ENCODE results near the gene G3BP1. TPM values are rescaled to one million over a fixed set of nuclear protein-coding genes. Genes with fewer than 3 reads are reported as not detected.

Gene G3BP1
- polyA plus RNA-seq (41.5 and 65.5 TPM in 2 replicates), polyA minus RNA-seq (94.7 and 115 TPM in 2 replicates)

- Histone ChIP-seq H3F3A (ENCODE audit: insufficient read depth, low read length, poor library complexity, severe bottlenecking) (no peaks in the 10 kb centered on the region), H3K36me3 (ENCODE audit: insufficient read depth, low read length) (no peaks in the 10 kb centered on the region), H3K9me3 (ENCODE audit: low read length) (no peaks in the 10 kb centered on the region), H3K79me2 (replicated peaks; ENCODE audit: insufficient read depth, low read length) (peaks cover 30% of the 10 kb centered on the region), H4K20me1 (ENCODE audit: insufficient read depth) (peaks cover 5% of the 10 kb centered on the region), H2AFZ (ENCODE audit: low read depth, low read length) (peak within 1 kb of the TSS; percentile 75), H3K9ac (ENCODE audit: low read length) (peak within 1 kb of the TSS; percentile 78), H3K9me2 (ENCODE audit: insufficient read depth, low read length) (no peaks in the 10 kb centered on the region), H3K27ac (ENCODE audit: low read length) (peak within 1 kb of the TSS; percentile 88), H3K4me3 (ENCODE audit: low read length) (peak within 1 kb of the TSS; percentile 73), H3K27me3 (ENCODE audit: insufficient read depth, low read depth, low read length) (no peaks in the 10 kb centered on the region), H3K4me2 (ENCODE audit: low read length) (peak within 1 kb of the TSS; percentile 85)
- TF ChIP-seq RAD21 (conservative IDR thresholded peaks at IDR 0.05) (peak; percentile 79), CTCF (IDR thresholded peaks at IDR 0.05; ENCODE audit: poor library complexity, severe bottlenecking) (peak; percentile 97), POLR2AphosphoS5 (IDR thresholded peaks at IDR 0.05) (peak; percentile 99), SMC3 (conservative IDR thresholded peaks at IDR 0.05; ENCODE audit: poor library complexity) (peak; percentile 57), MXI1 (conservative IDR thresholded peaks at IDR 0.05; ENCODE audit: poor library complexity, severe bottlenecking) (peak; percentile 88), REST (IDR thresholded peaks at IDR 0.05; ENCODE audit: borderline replicate concordance) (peak; percentile 54), TAF1 (IDR thresholded peaks at IDR 0.05; ENCODE audit: low read depth) (peak; percentile 83), EP300 (conservative IDR thresholded peaks at IDR 0.05; ENCODE audit: poor library complexity, severe bottlenecking) (peak; percentile 63), EZH2 (IDR thresholded peaks at IDR 0.05; ENCODE audit: borderline replicate concordance, insufficient read depth, low read length, poor library complexity, severe bottlenecking) (no peak)
Observed at GRCh38 chr5:151771259-151772028, at the start of gene G3BP1. TSS of gene G3BP1 (plus strand) at chr5:151771954. CDS start at chr5:151786621, 14,667 bp downstream.

GRCh38 chr5:151722546-151722945 is 49.2 kb upstream of the G3BP1 start:
- no peak for TF ChIP-seq EP300 (conservative IDR thresholded peaks at IDR 0.05; ENCODE audit: poor library complexity, severe bottlenecking)
- no peak for TF ChIP-seq POLR2AphosphoS5 (IDR thresholded peaks at IDR 0.05)
- TF ChIP-seq CTCF (IDR thresholded peaks at IDR 0.05; ENCODE audit: poor library complexity, severe bottlenecking), result no peak
- no peak for TF ChIP-seq TAF1 (IDR thresholded peaks at IDR 0.05; ENCODE audit: low read depth)
- TF ChIP-seq REST (IDR thresholded peaks at IDR 0.05; ENCODE audit: borderline replicate concordance), result no peak
- no peak for TF ChIP-seq MXI1 (conservative IDR thresholded peaks at IDR 0.05; ENCODE audit: poor library complexity, severe bottlenecking)
- TF ChIP-seq RAD21 (conservative IDR thresholded peaks at IDR 0.05), result no peak
- TF ChIP-seq EZH2 (IDR thresholded peaks at IDR 0.05; ENCODE audit: borderline replicate concordance, insufficient read depth, low read length, poor library complexity, severe bottlenecking), result no peak
- no peaks in the 10 kb centered on the region for H3K9me3 ChIP-seq (ENCODE audit: low read length)
- H3K79me2 ChIP-seq (replicated peaks; ENCODE audit: insufficient read depth, low read length), result no peaks in the 10 kb centered on the region
- H3K4me2 ChIP-seq (ENCODE audit: low read length), result no peak overlapping the region
- H3K4me3 ChIP-seq (ENCODE audit: low read length), result no peak overlapping the region
- H3K9me2 ChIP-seq (ENCODE audit: insufficient read depth, low read length), result no peaks in the 10 kb centered on the region
- H4K20me1 ChIP-seq (ENCODE audit: insufficient read depth), result no peaks in the 10 kb centered on the region
- H2AFZ ChIP-seq (ENCODE audit: low read depth, low read length), result no peak overlapping the region
- no peak overlapping the region for H3K9ac ChIP-seq (ENCODE audit: low read length)
- no peaks in the 10 kb centered on the region for H3K36me3 ChIP-seq (ENCODE audit: insufficient read depth, low read length)
- H3K27me3 ChIP-seq (ENCODE audit: insufficient read depth, low read depth, low read length), result no peaks in the 10 kb centered on the region
- no peak overlapping the region for H3K27ac ChIP-seq (ENCODE audit: low read length)
- H3F3A ChIP-seq (ENCODE audit: insufficient read depth, low read length, poor library complexity, severe bottlenecking), result no peaks in the 10 kb centered on the region

Data from neural cell (in vitro differentiated cells).